Adrenal gland (tissue), 12 donors: ENCODE results near the gene WDR20. TPM values are rescaled to one million over a fixed set of nuclear protein-coding genes. Genes with fewer than 3 reads are reported as not detected.

Experiments
- DNase-seq, 7 donors: peaks; one replicate each; pipeline ENCODE4 v3.0.0-alpha.2; 2019 to 2020
- H3K27ac ChIP-seq, 5 donors: fragments of 200-600 bp; sonication (generic) in 4 of 5; 1 replicate in 3 of 5; 2 replicates in 2 of 5; pipeline versions ENCODE4 v1.5.1 to v1.8.0; 2016 to 2020; ENCODE audit warnings: mild to moderate bottlenecking in 1 of 5
- H3K27me3 ChIP-seq: fragments of 200-600 bp; 2 replicates; pipeline ENCODE4 v1.8.0; 2021
- H3K36me3 ChIP-seq, 2 donors: fragments of 200-600 bp; replicated peaks in 1 of 2; 1 replicate in 1 of 2; 2 replicates in 1 of 2; pipeline versions ENCODE4 v1.5.1 to v1.8.0; 2018 to 2022
- H3K4me1 ChIP-seq, 2 donors: fragments of 200-600 bp; replicated peaks in 1 of 2; 1 replicate in 1 of 2; 2 replicates in 1 of 2; pipeline versions ENCODE4 v1.5.1 to v1.8.0; 2018 to 2021
- H3K4me3 ChIP-seq, 4 donors: fragments of 200-600 bp; sonication (generic) in 3 of 4; one replicate each; pipeline ENCODE4 v1.5.1; 2016 to 2018
- H3K9me3 ChIP-seq, 3 donors: fragments of 200-600 bp; sonication (generic) in 1 of 3; replicated peaks in 1 of 3; 1 replicate in 2 of 3; 2 replicates in 1 of 3; pipeline versions ENCODE4 v1.5.1 to v1.8.0; 2016 to 2021
- CTCF ChIP-seq, 6 experiments: fragments of 450-650 bp in 4 of 6; fragments of 200-600 bp in 2 of 6; sonication (generic) in 1 of 6; IDR thresholded peaks; 1 replicate in 5 of 6; 2 replicates in 1 of 6; pipeline versions ENCODE4 v1.5.1 to v1.8.0; 2016 to 2021; ENCODE audit warnings: antibody characterized with exemption in 6 of 6, mild to moderate bottlenecking in 2 of 6, moderate library complexity in 1 of 6
- POLR2A ChIP-seq, 2 donors: fragments of 450-650 bp; IDR thresholded peaks; one replicate each; pipeline ENCODE4 v1.6.1; 2017; ENCODE audit warnings: antibody characterized with exemption in 2 of 2, mild to moderate bottlenecking in 2 of 2, moderate library complexity in 1 of 2
- WGBS, 4 donors: extraction: QIAGEN DNeasy Blood & Tissue Kit in 2 of 4; methylation state at CpG; one replicate each; pipeline versions ENCODE4 v1.1.5 to v1.1.7; 2013 to 2017; 5-methylcytosine and 5-hydroxymethylcytosine counted together
- intact Hi-C, 2 donors: fragments of 100-400 bp; cut with DNase I; formaldehyde crosslinking; loops; one replicate each; pipeline versions ENCODE4 v1.14.1 to v1.15.0; 2022 to 2023
- polyA plus RNA-seq, 3 donors: library from polyadenylated mRNA; stranded (reverse); fragments of 200-250 nt in 2 of 3; fragments of 350-450 nt in 1 of 3; fragmentation: Illumina TruSeq in 1 of 3; extraction: RNeasy Lipid Tissue Mini Kit (QIAGEN cat#74804) in 1 of 3; gene quantifications; one replicate each; pipeline ENCODE4 v1.2.3, GENCODE V29; 2013 to 2014
- total RNA-seq, 9 donors: library from RNA; depleted of rRNA in 4 of 9; stranded (reverse); fragments of >200 nt in 4 of 9; fragments of 120-200 nt in 1 of 9; fragmentation: NEBNext Ultra II Directional in 1 of 9; extraction: Animal tissue kit (Norgen Biotek cat#: 25700) in 1 of 9; gene quantifications; one replicate each; pipeline versions ENCODE4 v1.1.0 to v1.2.4, GENCODE V29; 2013 to 2023
- donor health status: healthy with polysubstance abuse.
- donor health status: Bipolar disorder and iron deficiency.
- donor health status: DM: yes; HTN: yes; CAD: no.
- donor health status: DM: no; HTN: no; CAD: no.
- donor health status: DM: no; HTN: no; CAD: no.
- donor health status: DM: yes; HTN: yes; CAD: no.

WDR20 gene
- total and polyA plus RNA-seq, 12 donors = 13.1 to 55.9 (median 38.3) TPM

GRCh38 chr14:102116361-102117180 lies 23.1 kb upstream of the WDR20 start:
- Histone ChIP-seq H3K4me1 (no peaks in the 10 kb centered on the region), H3K27me3 (no peaks in the 10 kb centered on the region), H3K27ac (no peak overlapping the region), H3K36me3 (no peaks in the 10 kb centered on the region), H3K4me3 (no peak overlapping the region), H3K9me3 (no peaks in the 10 kb centered on the region)
- DNase-seq = peak in 1 of 7 donors; percentile 42
- TF ChIP-seq POLR2A (IDR thresholded peaks at IDR 0.05) (no peak), CTCF (IDR thresholded peaks at IDR 0.05) (no peak)
- 97 to 98% (median 98%) methylated on average over 5 to 13 of the region's 13 CpGs for WGBS, 4 donors
- intact Hi-C loops = no loop called here

- no peaks in the 10 kb centered on the region for H3K27me3 ChIP-seq
- intact Hi-C loops = no loop called here
- no peaks in the 10 kb centered on the region for H3K9me3 ChIP-seq
- peak in 1 of 7 donors; percentile 4 for DNase-seq
- H3K36me3 ChIP-seq = no peaks in the 10 kb centered on the region
- TF ChIP-seq POLR2A (IDR thresholded peaks at IDR 0.05) (no peak), CTCF (IDR thresholded peaks at IDR 0.05) (no peak)
- no peak overlapping the region for H3K27ac ChIP-seq
- H3K4me3 ChIP-seq = no peak overlapping the region
- WGBS, 4 donors = 88 to 100% (median 94%) methylated on average over 1 to 3 of the region's 3 CpGs; no CpG with 5 or more reads in 1 of the 4 donors
- H3K4me1 ChIP-seq = no peaks in the 10 kb centered on the region
These were observed 21.8 kb upstream of the WDR20 start for GRCh38 chr14:102117852-102118251.

- Histone ChIP-seq H3K27ac (no peak overlapping the region), H3K4me3 (no peak overlapping the region), H3K27me3 (no peaks in the 10 kb centered on the region), H3K36me3 (no peaks in the 10 kb centered on the region), H3K4me1 (no peaks in the 10 kb centered on the region), H3K9me3 (no peaks in the 10 kb centered on the region)
- intact Hi-C loops = no loop called here
- no peak for DNase-seq
- WGBS, 4 donors = 78 to 100% (median 91%) methylated on average over 1 of the region's 1 CpG
- TF ChIP-seq POLR2A (IDR thresholded peaks at IDR 0.05) = no peak
- TF ChIP-seq CTCF (IDR thresholded peaks at IDR 0.05) = no peak
These were observed 18.8 kb upstream of the WDR20 start for GRCh38 chr14:102120888-102121287.

GRCh38 chr14:102121567-102121966 lies 18.1 kb upstream of the WDR20 start:
- intact Hi-C loops = no loop called here
- no peaks in the 10 kb centered on the region for H3K27me3 ChIP-seq
- H3K9me3 ChIP-seq = no peaks in the 10 kb centered on the region
- WGBS, 4 donors = 81 to 93% (median 91%) methylated on average over 1 of the region's 1 CpG
- no peaks in the 10 kb centered on the region for H3K4me1 ChIP-seq
- H3K36me3 ChIP-seq = no peaks in the 10 kb centered on the region
- TF ChIP-seq CTCF (IDR thresholded peaks at IDR 0.05) (no peak), POLR2A (IDR thresholded peaks at IDR 0.05) (no peak)
- DNase-seq = no peak
- no peak overlapping the region for H3K4me3 ChIP-seq
- no peak overlapping the region for H3K27ac ChIP-seq
